Measurements from ENCODE around the gene OSBPL10. TPM values are rescaled to one million over a fixed set of nuclear protein-coding genes. Genes with fewer than 3 reads are reported as not detected.

The OSBPL10 gene
- total and polyA plus RNA-seq, 9 donors, result 2.5 to 36.6 (median 10.6) TPM

DNA sequence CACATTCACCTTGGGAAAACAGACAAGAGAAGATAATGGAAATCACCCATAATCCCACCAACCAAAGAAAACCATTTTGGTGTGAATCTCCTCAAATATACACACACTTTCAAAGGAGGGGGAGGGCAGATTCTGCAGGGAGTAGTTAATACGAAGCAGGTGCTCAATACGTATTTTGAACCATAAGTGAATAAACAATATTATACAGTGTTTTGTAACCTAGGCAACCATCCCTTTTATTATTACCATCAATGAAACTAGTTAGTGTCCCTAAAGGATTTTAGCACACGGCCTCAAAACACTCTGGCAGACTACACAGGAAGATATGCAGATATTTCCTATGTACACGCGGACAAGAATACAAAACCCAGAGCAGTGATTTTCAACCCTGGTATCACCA, 6.1 kb downstream of the OSBPL10 start:
- 80 to 95% (median 86%) methylated on average over 5 of the region's 5 CpGs for WGBS, 3 donors
- no peak for DNase-seq
- peaks cover 4% of the 10 kb centered on the region for H3K4me1 ChIP-seq (ENCODE audit: insufficient read depth)
- H3K4me3 ChIP-seq, result no peak overlapping the region
- H3K27ac ChIP-seq, result no peak overlapping the region
- TF ChIP-seq EP300 (IDR thresholded peaks at IDR 0.05), result no peak
- TF ChIP-seq, protein P1, sequence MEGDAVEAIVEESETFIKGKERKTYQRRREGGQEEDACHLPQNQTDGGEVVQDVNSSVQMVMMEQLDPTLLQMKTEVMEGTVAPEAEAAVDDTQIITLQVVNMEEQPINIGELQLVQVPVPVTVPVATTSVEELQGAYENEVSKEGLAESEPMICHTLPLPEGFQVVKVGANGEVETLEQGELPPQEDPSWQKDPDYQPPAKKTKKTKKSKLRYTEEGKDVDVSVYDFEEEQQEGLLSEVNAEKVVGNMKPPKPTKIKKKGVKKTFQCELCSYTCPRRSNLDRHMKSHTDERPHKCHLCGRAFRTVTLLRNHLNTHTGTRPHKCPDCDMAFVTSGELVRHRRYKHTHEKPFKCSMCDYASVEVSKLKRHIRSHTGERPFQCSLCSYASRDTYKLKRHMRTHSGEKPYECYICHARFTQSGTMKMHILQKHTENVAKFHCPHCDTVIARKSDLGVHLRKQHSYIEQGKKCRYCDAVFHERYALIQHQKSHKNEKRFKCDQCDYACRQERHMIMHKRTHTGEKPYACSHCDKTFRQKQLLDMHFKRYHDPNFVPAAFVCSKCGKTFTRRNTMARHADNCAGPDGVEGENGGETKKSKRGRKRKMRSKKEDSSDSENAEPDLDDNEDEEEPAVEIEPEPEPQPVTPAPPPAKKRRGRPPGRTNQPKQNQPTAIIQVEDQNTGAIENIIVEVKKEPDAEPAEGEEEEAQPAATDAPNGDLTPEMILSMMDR (IDR thresholded peaks at IDR 0.05), result no peak
- no peak for TF ChIP-seq POLR2A (IDR thresholded peaks at IDR 0.05)
- H3K9me3 ChIP-seq, result no peaks in the 10 kb centered on the region
- intact Hi-C loops (cut with DNase I), result no loop called here
- H3K27me3 ChIP-seq, result no peaks in the 10 kb centered on the region
- H3K36me3 ChIP-seq, result no peaks in the 10 kb centered on the region

DNA sequence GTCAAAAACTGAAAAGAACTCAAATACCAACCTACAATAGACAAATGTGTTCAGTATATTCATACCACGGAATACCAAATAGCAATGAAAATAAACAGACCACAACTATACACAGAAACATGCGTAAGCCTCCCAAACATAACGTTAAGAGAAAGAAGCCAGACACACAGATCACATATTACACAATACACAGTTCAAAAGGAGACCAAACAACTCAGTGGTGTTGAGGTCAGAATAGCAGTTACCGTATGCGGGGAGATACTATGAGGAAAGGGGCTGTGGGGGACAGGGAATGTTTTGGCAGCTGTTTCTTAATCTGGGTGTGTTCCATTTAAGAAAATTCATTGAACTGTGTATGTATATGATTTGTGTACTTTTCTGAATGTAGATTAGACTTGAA, 6.6 kb downstream of the OSBPL10 start:
- Histone ChIP-seq H3K9me3 (no peaks in the 10 kb centered on the region), H3K4me1 (ENCODE audit: insufficient read depth) (peaks cover 1% of the 10 kb centered on the region), H3K36me3 (no peaks in the 10 kb centered on the region), H3K4me3 (no peak overlapping the region), H3K27ac (no peak overlapping the region), H3K27me3 (no peaks in the 10 kb centered on the region)
- no peak for TF ChIP-seq EP300 (IDR thresholded peaks at IDR 0.05)
- TF ChIP-seq, protein P1 (IDR thresholded peaks at IDR 0.05), result no peak
- 74 to 77% (median 74%) methylated on average over 5 of the region's 5 CpGs for WGBS, 3 donors
- no peak for DNase-seq
- intact Hi-C loops (cut with DNase I), result no loop called here

DNA sequence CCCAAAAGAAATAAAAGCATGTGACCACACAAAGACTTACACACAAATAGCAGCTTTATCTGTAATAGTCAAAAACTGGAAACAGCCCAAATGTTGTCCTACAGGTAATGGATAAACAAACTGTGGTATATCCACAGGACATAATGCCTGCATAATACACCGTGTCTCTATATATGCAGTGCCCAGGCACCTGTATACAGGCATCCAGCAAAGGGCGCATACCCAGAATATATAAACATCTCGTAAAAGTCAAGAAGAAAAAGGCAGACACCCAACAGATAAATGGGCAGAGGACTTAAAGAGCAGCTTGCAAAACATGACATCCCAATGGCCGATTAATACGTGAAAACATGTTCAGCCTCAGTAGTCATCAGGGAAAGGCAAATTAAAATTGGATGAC, 7.2 kb downstream of the OSBPL10 start:
- 97 to 98% (median 97%) methylated on average over 5 of the region's 5 CpGs for WGBS, 3 donors
- Histone ChIP-seq H3K4me1 (ENCODE audit: insufficient read depth) (peaks cover 1% of the 10 kb centered on the region), H3K36me3 (no peaks in the 10 kb centered on the region), H3K27ac (no peak overlapping the region), H3K4me3 (no peak overlapping the region), H3K27me3 (no peaks in the 10 kb centered on the region), H3K9me3 (no peaks in the 10 kb centered on the region)
- TF ChIP-seq POLR2A (IDR thresholded peaks at IDR 0.05) (no peak), EP300 (IDR thresholded peaks at IDR 0.05) (no peak)
- TF ChIP-seq, protein P1 (IDR thresholded peaks at IDR 0.05), result no peak
- DNase-seq, result no peak
- intact Hi-C loops (cut with DNase I), result no loop called here

DNA sequence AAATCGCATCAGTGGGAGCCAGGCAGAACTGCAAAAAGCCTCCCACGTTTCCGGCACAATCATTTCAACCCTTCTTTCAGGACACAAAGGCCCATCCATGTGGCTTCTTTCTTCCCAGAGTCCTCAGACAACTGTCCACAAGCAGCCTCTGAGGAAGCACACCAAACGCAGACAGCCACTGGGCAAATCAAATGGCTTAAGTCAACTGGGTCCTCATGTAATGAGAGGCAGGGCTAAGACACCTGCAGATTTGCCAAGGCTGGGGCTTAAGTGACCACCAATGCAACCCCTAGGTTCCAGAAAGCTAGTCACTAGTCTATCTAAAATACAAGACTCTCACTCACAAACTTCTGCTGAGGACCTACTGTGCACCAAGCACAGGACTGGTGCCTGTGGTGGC, 8.0 kb downstream of the OSBPL10 start:
- intact Hi-C loops (cut with DNase I), result no loop called here
- Histone ChIP-seq H3K36me3 (no peaks in the 10 kb centered on the region), H3K27ac (no peak overlapping the region), H3K4me3 (no peak overlapping the region), H3K27me3 (no peaks in the 10 kb centered on the region), H3K9me3 (no peaks in the 10 kb centered on the region), H3K4me1 (ENCODE audit: insufficient read depth) (peaks cover 1% of the 10 kb centered on the region)
- no peak for DNase-seq
- TF ChIP-seq EP300 (IDR thresholded peaks at IDR 0.05) (no peak), POLR2A (IDR thresholded peaks at IDR 0.05) (no peak)
- TF ChIP-seq, protein P1 (IDR thresholded peaks at IDR 0.05), result no peak
- 27 to 45% (median 43%) methylated on average over 4 of the region's 4 CpGs for WGBS, 3 donors

DNA sequence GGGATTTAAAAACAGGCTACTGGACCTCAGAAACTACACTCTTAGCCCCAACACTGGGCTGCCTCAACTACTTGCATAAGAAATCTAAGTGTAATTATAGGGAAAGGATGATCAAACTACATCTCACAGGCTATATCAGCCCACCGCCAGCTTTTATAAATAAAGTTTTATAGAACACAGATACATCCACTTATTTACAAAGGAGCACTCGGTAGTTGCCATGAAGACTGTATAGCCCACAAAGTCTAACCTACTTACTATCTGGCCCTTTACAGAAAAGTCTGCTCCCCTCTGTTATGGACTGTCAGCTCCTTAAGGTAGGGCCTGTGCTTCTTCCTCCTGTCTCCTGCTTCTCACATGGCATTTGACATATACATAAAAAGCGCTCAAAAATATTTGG, 9.5 kb downstream of the OSBPL10 start:
- H3K27me3 ChIP-seq, result no peaks in the 10 kb centered on the region
- TF ChIP-seq, protein P1 (IDR thresholded peaks at IDR 0.05), result no peak
- TF ChIP-seq EP300 (IDR thresholded peaks at IDR 0.05) (no peak), POLR2A (IDR thresholded peaks at IDR 0.05) (no peak)
- H3K27ac ChIP-seq, result no peak overlapping the region
- H3K4me1 ChIP-seq (ENCODE audit: insufficient read depth), result peaks cover 1% of the 10 kb centered on the region
- H3K36me3 ChIP-seq, result no peaks in the 10 kb centered on the region
- WGBS, 3 donors, result 98 to 99% (median 99%) methylated on average over 3 of the region's 3 CpGs
- no peaks in the 10 kb centered on the region for H3K9me3 ChIP-seq
- no peak for DNase-seq
- no peak overlapping the region for H3K4me3 ChIP-seq
- intact Hi-C loops (cut with DNase I), result no loop called here

Data from ovary (tissue), 9 donors.